Measurements from ENCODE around the gene TTC34. TPM values are rescaled to one million over a fixed set of nuclear protein-coding genes. Genes with fewer than 3 reads are reported as not detected.
A peak's percentile ranks its signal among the peaks of the same experiment; 100 is the strongest.

TTC34 gene
- total and polyA plus RNA-seq, 2 of the 13 experiments (the other 11 are each of a cell fraction or from before 2014, with no cell fraction given) = 0.07 to 0.11 TPM

DNA sequence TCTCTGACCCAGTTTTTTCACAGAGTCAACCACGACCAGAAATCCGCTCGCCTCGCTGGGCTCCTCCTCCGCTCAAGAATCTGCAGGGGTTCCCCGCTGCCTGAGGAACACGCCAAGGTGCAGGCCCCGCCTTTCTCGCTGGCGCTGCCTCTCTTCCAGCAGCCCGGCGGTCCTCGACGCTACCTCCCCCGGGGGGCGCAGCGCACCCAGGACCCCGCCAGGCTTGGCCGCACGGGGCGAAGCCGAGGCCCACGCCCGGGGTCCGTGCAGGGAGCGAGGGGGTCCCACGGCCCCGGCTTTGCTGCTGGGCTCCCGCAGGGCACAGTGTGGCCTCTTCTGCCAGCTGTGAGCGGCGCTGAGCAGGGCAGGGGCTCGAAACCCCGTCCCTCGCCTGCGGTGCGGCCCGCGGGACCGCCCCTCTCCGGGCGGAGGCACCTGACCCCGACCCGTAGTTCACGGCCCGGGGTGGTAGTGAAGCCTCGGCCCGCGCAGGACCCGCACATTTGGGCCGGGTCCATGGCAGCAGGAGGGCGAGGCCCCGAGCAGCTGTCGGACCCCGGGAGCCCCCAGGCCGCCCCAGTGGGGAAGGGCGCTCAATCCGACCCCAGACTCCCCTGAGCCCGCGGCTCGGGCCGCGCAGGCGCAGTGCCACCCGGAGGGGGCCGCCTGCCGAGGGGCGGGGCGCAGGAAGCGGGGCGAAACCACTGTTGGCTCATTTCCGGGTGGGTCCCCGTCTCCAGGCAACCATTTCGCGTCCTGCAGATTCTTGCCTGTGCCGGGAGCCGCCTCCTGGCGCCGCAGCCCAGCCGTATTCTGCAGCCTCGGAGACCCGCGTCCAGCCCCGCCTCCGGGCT, 158.7 kb downstream of the TTC34 start (continued):
- TF ChIP-seq, protein P1, sequence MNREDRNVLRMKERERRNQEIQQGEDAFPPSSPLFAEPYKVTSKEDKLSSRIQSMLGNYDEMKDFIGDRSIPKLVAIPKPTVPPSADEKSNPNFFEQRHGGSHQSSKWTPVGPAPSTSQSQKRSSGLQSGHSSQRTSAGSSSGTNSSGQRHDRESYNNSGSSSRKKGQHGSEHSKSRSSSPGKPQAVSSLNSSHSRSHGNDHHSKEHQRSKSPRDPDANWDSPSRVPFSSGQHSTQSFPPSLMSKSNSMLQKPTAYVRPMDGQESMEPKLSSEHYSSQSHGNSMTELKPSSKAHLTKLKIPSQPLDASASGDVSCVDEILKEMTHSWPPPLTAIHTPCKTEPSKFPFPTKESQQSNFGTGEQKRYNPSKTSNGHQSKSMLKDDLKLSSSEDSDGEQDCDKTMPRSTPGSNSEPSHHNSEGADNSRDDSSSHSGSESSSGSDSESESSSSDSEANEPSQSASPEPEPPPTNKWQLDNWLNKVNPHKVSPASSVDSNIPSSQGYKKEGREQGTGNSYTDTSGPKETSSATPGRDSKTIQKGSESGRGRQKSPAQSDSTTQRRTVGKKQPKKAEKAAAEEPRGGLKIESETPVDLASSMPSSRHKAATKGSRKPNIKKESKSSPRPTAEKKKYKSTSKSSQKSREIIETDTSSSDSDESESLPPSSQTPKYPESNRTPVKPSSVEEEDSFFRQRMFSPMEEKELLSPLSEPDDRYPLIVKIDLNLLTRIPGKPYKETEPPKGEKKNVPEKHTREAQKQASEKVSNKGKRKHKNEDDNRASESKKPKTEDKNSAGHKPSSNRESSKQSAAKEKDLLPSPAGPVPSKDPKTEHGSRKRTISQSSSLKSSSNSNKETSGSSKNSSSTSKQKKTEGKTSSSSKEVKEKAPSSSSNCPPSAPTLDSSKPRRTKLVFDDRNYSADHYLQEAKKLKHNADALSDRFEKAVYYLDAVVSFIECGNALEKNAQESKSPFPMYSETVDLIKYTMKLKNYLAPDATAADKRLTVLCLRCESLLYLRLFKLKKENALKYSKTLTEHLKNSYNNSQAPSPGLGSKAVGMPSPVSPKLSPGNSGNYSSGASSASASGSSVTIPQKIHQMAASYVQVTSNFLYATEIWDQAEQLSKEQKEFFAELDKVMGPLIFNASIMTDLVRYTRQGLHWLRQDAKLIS (CRISPR knock-in tag; IDR thresholded peaks at IDR 0.05) = no peak
- TF ChIP-seq ZNF367 (CRISPR knock-in tag; IDR thresholded peaks at IDR 0.05; ENCODE audit: borderline replicate concordance) = no peak
- TF ChIP-seq, protein P2, sequence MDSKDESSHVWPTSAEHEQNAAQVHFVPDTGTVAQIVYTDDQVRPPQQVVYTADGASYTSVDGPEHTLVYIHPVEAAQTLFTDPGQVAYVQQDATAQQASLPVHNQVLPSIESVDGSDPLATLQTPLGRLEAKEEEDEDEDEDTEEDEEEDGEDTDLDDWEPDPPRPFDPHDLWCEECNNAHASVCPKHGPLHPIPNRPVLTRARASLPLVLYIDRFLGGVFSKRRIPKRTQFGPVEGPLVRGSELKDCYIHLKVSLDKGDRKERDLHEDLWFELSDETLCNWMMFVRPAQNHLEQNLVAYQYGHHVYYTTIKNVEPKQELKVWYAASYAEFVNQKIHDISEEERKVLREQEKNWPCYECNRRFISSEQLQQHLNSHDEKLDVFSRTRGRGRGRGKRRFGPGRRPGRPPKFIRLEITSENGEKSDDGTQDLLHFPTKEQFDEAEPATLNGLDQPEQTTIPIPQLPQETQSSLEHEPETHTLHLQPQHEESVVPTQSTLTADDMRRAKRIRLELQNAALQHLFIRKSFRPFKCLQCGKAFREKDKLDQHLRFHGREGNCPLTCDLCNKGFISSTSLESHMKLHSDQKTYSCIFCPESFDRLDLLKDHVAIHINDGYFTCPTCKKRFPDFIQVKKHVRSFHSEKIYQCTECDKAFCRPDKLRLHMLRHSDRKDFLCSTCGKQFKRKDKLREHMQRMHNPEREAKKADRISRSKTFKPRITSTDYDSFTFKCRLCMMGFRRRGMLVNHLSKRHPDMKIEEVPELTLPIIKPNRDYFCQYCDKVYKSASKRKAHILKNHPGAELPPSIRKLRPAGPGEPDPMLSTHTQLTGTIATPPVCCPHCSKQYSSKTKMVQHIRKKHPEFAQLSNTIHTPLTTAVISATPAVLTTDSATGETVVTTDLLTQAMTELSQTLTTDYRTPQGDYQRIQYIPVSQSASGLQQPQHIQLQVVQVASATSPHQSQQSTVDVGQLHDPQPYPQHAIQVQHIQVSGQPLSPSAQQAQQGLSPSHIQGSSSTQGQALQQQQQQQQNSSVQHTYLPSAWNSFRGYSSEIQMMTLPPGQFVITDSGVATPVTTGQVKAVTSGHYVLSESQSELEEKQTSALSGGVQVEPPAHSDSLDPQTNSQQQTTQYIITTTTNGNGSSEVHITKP (CRISPR knock-in tag; IDR thresholded peaks at IDR 0.05; ENCODE audit: low read depth) = peak; percentile 97
- no peak for TF ChIP-seq ZNF850 (CRISPR knock-in tag; conservative IDR thresholded peaks at IDR 0.05)
- TF ChIP-seq NR2C2 (CRISPR knock-in tag; IDR thresholded peaks at IDR 0.05; ENCODE audit: borderline replicate concordance) = 0 out of 2 replicates have a peak, but pooled peaks have one; percentile 57
- TF ChIP-seq ETV5 (CRISPR knock-in tag; IDR thresholded peaks at IDR 0.05; ENCODE audit: borderline replicate concordance) = peak; percentile 67
- TF ChIP-seq, protein P3, sequence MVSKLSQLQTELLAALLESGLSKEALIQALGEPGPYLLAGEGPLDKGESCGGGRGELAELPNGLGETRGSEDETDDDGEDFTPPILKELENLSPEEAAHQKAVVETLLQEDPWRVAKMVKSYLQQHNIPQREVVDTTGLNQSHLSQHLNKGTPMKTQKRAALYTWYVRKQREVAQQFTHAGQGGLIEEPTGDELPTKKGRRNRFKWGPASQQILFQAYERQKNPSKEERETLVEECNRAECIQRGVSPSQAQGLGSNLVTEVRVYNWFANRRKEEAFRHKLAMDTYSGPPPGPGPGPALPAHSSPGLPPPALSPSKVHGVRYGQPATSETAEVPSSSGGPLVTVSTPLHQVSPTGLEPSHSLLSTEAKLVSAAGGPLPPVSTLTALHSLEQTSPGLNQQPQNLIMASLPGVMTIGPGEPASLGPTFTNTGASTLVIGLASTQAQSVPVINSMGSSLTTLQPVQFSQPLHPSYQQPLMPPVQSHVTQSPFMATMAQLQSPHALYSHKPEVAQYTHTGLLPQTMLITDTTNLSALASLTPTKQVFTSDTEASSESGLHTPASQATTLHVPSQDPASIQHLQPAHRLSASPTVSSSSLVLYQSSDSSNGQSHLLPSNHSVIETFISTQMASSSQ (IDR thresholded peaks at IDR 0.05; ENCODE audit: low read depth) = no peak
- TF ChIP-seq, protein P3 (CRISPR knock-in tag; IDR thresholded peaks at IDR 0.05; ENCODE audit: borderline replicate concordance) = no peak
- 0 out of 2 replicates have a peak, but pooled peaks have one; percentile 34 for TF ChIP-seq GATA4 (IDR thresholded peaks at IDR 0.05; ENCODE audit: borderline replicate concordance, low read depth)
- TF ChIP-seq ZNF224 (CRISPR knock-in tag; IDR thresholded peaks at IDR 0.05) = 0 out of 2 replicates have a peak, but pooled peaks have one; percentile 31
- TF ChIP-seq, protein P4, sequence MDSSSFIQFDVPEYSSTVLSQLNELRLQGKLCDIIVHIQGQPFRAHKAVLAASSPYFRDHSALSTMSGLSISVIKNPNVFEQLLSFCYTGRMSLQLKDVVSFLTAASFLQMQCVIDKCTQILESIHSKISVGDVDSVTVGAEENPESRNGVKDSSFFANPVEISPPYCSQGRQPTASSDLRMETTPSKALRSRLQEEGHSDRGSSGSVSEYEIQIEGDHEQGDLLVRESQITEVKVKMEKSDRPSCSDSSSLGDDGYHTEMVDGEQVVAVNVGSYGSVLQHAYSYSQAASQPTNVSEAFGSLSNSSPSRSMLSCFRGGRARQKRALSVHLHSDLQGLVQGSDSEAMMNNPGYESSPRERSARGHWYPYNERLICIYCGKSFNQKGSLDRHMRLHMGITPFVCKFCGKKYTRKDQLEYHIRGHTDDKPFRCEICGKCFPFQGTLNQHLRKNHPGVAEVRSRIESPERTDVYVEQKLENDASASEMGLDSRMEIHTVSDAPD (CRISPR knock-in tag; IDR thresholded peaks at IDR 0.05) = no peak

Measured in HepG2 (cell line).